Vagina (tissue), 2 donors: Measurements from ENCODE around the gene ESRRG.

Experiments
- POLR2A ChIP-seq, 2 donors: fragments of 450-650 bp; IDR thresholded peaks; one replicate each; pipeline ENCODE4 v1.6.1; 2017; ENCODE audit warnings: antibody characterized with exemption in 2 of 2, mild to moderate bottlenecking in 2 of 2, moderate library complexity in 2 of 2
- TF ChIP-seq, protein P1 (sequence below), 3 experiments: fragments of 450-650 bp in 2 of 3; fragments of 200-600 bp in 1 of 3; sonication (generic) in 1 of 3; IDR thresholded peaks; one replicate each; pipeline ENCODE4 v1.5.1; 2017 to 2019; ENCODE audit warnings: antibody characterized with exemption in 3 of 3, mild to moderate bottlenecking in 2 of 3, moderate library complexity in 2 of 3

DNA sequence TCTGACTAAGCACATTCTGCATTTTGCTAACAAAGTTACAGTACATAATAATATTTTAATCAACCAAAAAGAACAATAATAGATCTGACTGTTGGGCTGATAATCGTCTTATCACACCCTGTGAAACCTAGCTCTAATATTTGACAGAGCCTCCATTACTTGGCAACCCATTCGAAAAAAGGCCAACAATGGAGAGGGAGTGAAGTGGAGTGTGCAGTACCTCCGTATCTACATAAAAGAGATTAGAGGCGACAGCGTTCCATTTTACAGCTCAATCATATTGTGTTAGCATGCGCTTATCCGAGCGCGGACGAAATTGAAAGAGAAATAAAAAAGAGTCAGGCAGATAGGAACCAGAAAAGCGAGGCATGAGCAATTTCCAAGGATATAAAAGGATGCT, 162.7 kb downstream of the ESRRG start:
- TF ChIP-seq, protein P1, sequence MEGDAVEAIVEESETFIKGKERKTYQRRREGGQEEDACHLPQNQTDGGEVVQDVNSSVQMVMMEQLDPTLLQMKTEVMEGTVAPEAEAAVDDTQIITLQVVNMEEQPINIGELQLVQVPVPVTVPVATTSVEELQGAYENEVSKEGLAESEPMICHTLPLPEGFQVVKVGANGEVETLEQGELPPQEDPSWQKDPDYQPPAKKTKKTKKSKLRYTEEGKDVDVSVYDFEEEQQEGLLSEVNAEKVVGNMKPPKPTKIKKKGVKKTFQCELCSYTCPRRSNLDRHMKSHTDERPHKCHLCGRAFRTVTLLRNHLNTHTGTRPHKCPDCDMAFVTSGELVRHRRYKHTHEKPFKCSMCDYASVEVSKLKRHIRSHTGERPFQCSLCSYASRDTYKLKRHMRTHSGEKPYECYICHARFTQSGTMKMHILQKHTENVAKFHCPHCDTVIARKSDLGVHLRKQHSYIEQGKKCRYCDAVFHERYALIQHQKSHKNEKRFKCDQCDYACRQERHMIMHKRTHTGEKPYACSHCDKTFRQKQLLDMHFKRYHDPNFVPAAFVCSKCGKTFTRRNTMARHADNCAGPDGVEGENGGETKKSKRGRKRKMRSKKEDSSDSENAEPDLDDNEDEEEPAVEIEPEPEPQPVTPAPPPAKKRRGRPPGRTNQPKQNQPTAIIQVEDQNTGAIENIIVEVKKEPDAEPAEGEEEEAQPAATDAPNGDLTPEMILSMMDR (IDR thresholded peaks at IDR 0.05) = no peak
- no peak for TF ChIP-seq POLR2A (IDR thresholded peaks at IDR 0.05)
